A549 (cell line): ENCODE data around the gene ZBTB20.

Source experiments
- BHLHE40 ChIP-seq: IDR thresholded peaks from 2 replicates; pipeline ENCODE4 v1.6.1; 2012; ENCODE audit warnings: low read depth, low read length, inconsistent platforms
- CEBPB ChIP-seq, 2 experiments: fragments of >200 bp in 1 of 2; sonication (Bioruptor Twin) in 1 of 2; formaldehyde crosslinking in 1 of 2; IDR thresholded peaks; 2 replicates each; pipeline ENCODE4 v1.6.1; 2012 to 2016
- CTCF ChIP-seq: fragments of >200 bp; sonication (Bioruptor Twin); formaldehyde crosslinking; IDR thresholded peaks from 3 replicates; pipeline ENCODE4 v1.5.1; 2016
- EP300 ChIP-seq, 2 experiments: fragments of >200 bp; sonication (Bioruptor Twin); formaldehyde crosslinking; IDR thresholded peaks; 2 replicates in 1 of 2; 3 replicates in 1 of 2; pipeline ENCODE4 v1.6.1; 2016 to 2017
- HOXB13 ChIP-seq: fragments of 250-450 bp; sonication (Bioruptor Pico); IDR thresholded peaks from 2 replicates; pipeline ENCODE4 v1.5.0; 2020; ENCODE audit warnings: low read depth, mild to moderate bottlenecking, moderate library complexity
- MAZ ChIP-seq: fragments of 150-350 bp; IDR thresholded peaks from 2 replicates; pipeline ENCODE4 v1.6.1; 2014; ENCODE audit warnings: antibody characterized with exemption, low read depth, low read length, borderline replicate concordance
- PBX3 ChIP-seq: IDR thresholded peaks from 2 replicates; pipeline ENCODE4 v1.6.1; 2012
- POLR2A ChIP-seq: IDR thresholded peaks from 2 replicates; pipeline ENCODE4 v1.6.1; 2012; ENCODE audit warnings: mild to moderate bottlenecking, low read length
- RAD21 ChIP-seq, 2 experiments: fragments of >200 bp in 1 of 2; sonication (Bioruptor Twin) in 1 of 2; formaldehyde crosslinking in 1 of 2; IDR thresholded peaks in 1 of 2; conservative IDR thresholded peaks in 1 of 2; 2 replicates in 1 of 2; 3 replicates in 1 of 2; pipeline ENCODE4 v1.6.1; 2012 to 2018; ENCODE audit warnings: inconsistent platforms in 1 of 2
- REST ChIP-seq: fragments of 200-600 bp; sonication (generic); IDR thresholded peaks from 2 replicates; pipeline ENCODE4 v1.6.1; 2016; ENCODE audit warnings: antibody characterized with exemption, mild to moderate bottlenecking, moderate library complexity
- TP53 ChIP-seq: fragments of 250-450 bp; sonication (Bioruptor Pico); IDR thresholded peaks from 2 replicates; pipeline ENCODE4 v1.5.0; 2021; ENCODE audit warnings: mild to moderate bottlenecking, moderate library complexity

GRCh38 chr3:115194476-115194875 lies 47.4 kb upstream of the ZBTB20 start:
- no peak for TF ChIP-seq EP300 (IDR thresholded peaks at IDR 0.05)
- TF ChIP-seq BHLHE40, result no peak
- no peak for TF ChIP-seq MAZ
- no peak for TF ChIP-seq RAD21 (conservative IDR thresholded peaks at IDR 0.05 in 1 of 2, IDR thresholded peaks at IDR 0.05 in 1 of 2)
- TF ChIP-seq CTCF, result no peak
- no peak for TF ChIP-seq HOXB13
- TF ChIP-seq REST, result no peak
- no peak for TF ChIP-seq TP53
- no peak for TF ChIP-seq PBX3
- no peak for TF ChIP-seq POLR2A
- TF ChIP-seq CEBPB (IDR thresholded peaks at IDR 0.05), result no peak
